ENCODE data around the gene CASP3. TPM values are rescaled to one million over a fixed set of nuclear protein-coding genes. Genes with fewer than 3 reads are reported as not detected.

Gene CASP3
- total and polyA plus RNA-seq, 12 donors = 8.5 to 44.5 (median 19.4) TPM

GRCh38 chr4:184643731-184644130, 5.5 kb downstream of the CASP3 start:
- Histone ChIP-seq H3K36me3 (replicated peaks in 1 of 2) (no peaks in the 10 kb centered on the region), H3K27ac (no peak overlapping the region), H3K4me3 (no peak overlapping the region), H3K9me3 (replicated peaks in 1 of 3) (no peaks in the 10 kb centered on the region), H3K27me3 (no peaks in the 10 kb centered on the region), H3K4me1 (replicated peaks in 1 of 2) (peaks cover 38 to 55% of the 10 kb centered on the region in 2 donors)
- intact Hi-C loops (cut with DNase I) = no loop called here
- WGBS, 4 donors = 78 to 100% (median 84%) methylated on average over 1 of the region's 1 CpG
- no peak for DNase-seq
- TF ChIP-seq CTCF (IDR thresholded peaks at IDR 0.05) (no peak), POLR2A (IDR thresholded peaks at IDR 0.05) (no peak)

GRCh38 chr4:184641451-184641850, 7.8 kb downstream of the CASP3 start:
- Histone ChIP-seq H3K4me3 (no peak overlapping the region), H3K27me3 (no peaks in the 10 kb centered on the region), H3K27ac (no peak overlapping the region), H3K4me1 (replicated peaks in 1 of 2) (peaks cover 20 to 36% of the 10 kb centered on the region in 2 donors), H3K36me3 (replicated peaks in 1 of 2) (peaks cover 0 to 21% of the 10 kb centered on the region in 2 donors), H3K9me3 (replicated peaks in 1 of 3) (no peaks in the 10 kb centered on the region)
- no peak for DNase-seq
- TF ChIP-seq POLR2A (IDR thresholded peaks at IDR 0.05) (no peak), CTCF (IDR thresholded peaks at IDR 0.05) (no peak)
- intact Hi-C loops (cut with DNase I) = no loop called here
- 90 to 96% (median 92%) methylated on average over 5 of the region's 5 CpGs for WGBS, 4 donors

- Histone ChIP-seq H3K27ac (no peak overlapping the region), H3K4me3 (no peak overlapping the region), H3K36me3 (replicated peaks in 1 of 2) (peaks cover 0 to 25% of the 10 kb centered on the region in 2 donors), H3K4me1 (replicated peaks in 1 of 2) (peaks cover 16 to 32% of the 10 kb centered on the region in 2 donors), H3K27me3 (no peaks in the 10 kb centered on the region), H3K9me3 (replicated peaks in 1 of 3) (no peaks in the 10 kb centered on the region)
- no peak for DNase-seq
- 84 to 97% (median 91%) methylated on average over 3 of the region's 3 CpGs for WGBS, 4 donors
- no peak for TF ChIP-seq CTCF (IDR thresholded peaks at IDR 0.05)
- no peak for TF ChIP-seq POLR2A (IDR thresholded peaks at IDR 0.05)
- intact Hi-C loops (cut with DNase I) = no loop called here
Measured at GRCh38 chr4:184641022-184641421, 8.2 kb downstream of the CASP3 start.

- TF ChIP-seq POLR2A (IDR thresholded peaks at IDR 0.05) = no peak
- TF ChIP-seq CTCF (IDR thresholded peaks at IDR 0.05) = no peak
- Histone ChIP-seq H3K9me3 (replicated peaks in 1 of 3) (no peaks in the 10 kb centered on the region), H3K27ac (no peak overlapping the region), H3K27me3 (no peaks in the 10 kb centered on the region), H3K4me3 (no peak overlapping the region), H3K4me1 (replicated peaks in 1 of 2) (peaks cover 13 to 18% of the 10 kb centered on the region in 2 donors), H3K36me3 (replicated peaks in 1 of 2) (peaks cover 0 to 45% of the 10 kb centered on the region in 2 donors)
- no peak for DNase-seq
- intact Hi-C loops (cut with DNase I) = no loop called here
- WGBS, 4 donors = 73 to 99% (median 89%) methylated on average over 4 of the region's 4 CpGs
Measured at GRCh38 chr4:184636897-184637296, 12.3 kb downstream of the CASP3 start.

Data from adrenal gland (tissue), 12 donors.